CD4-positive, alpha-beta T cell (primary cell): ENCODE results near the gene IQCF2. TPM values are rescaled to one million over a fixed set of nuclear protein-coding genes. Genes with fewer than 3 reads are reported as not detected.

Experiments
- ATAC-seq: fragments of 200-7000 bp; cut with Tn5 transposase; one replicate; pipeline ENCODE4 v1.10.0; 2022; ENCODE audit warnings: mild to moderate bottlenecking; ENCODE audit not compliant: poor library complexity
- CTCF ChIA-PET: fragments of 350-600 bp; sonication (Branson Sonifier 250); formaldehyde crosslinking; loops from one replicate; lab custom pipeline; 2021; ENCODE audit warnings: antibody characterized with exemption, inconsistent platforms; lab: Charles Lee
- POLR2A ChIA-PET: fragments of 350-600 bp; sonication (Branson Sonifier 250); formaldehyde crosslinking; loops from one replicate; lab custom pipeline; 2021; ENCODE audit warnings: antibody characterized with exemption, inconsistent platforms; lab: Charles Lee
- DNase-seq, 14 experiments: peaks; one replicate each; pipeline ENCODE4 v3.0.0-alpha.2; 2013 to 2020; ENCODE audit warnings: mixed read lengths in 2 of 14
- H3K27ac ChIP-seq, 2 donors: one replicate each; pipeline versions ENCODE4 v1.5.1 to v1.7.0; 2013; ENCODE audit warnings: low read length in 2 of 2, low read depth in 1 of 2, mild to moderate bottlenecking in 1 of 2
- H3K27me3 ChIP-seq, 2 experiments: 1 replicate in 1 of 2; 2 replicates in 1 of 2; pipeline versions ENCODE4 v1.6.1 to v1.7.0; 2013; ENCODE audit warnings: low read length in 2 of 2, control low read depth in 1 of 2, mild to moderate bottlenecking in 1 of 2, moderate library complexity in 1 of 2; ENCODE audit not compliant: insufficient read depth in 2 of 2, control insufficient read depth in 1 of 2
- H3K36me3 ChIP-seq: one replicate; pipeline ENCODE4 v1.6.1; 2013; ENCODE audit warnings: low read length, control low read depth; ENCODE audit not compliant: insufficient read depth
- H3K4me1 ChIP-seq: one replicate; pipeline ENCODE4 v1.6.1; 2013; ENCODE audit warnings: low read length, control low read depth; ENCODE audit not compliant: insufficient read depth
- H3K4me3 ChIP-seq: one replicate; pipeline ENCODE4 v1.5.1; 2013; ENCODE audit warnings: mild to moderate bottlenecking, low read length, moderate library complexity
- H3K9me3 ChIP-seq, 2 experiments: 1 replicate in 1 of 2; 2 replicates in 1 of 2; pipeline versions ENCODE4 v1.6.1 to v1.7.0; 2013; ENCODE audit warnings: low read length in 2 of 2, mild to moderate bottlenecking in 2 of 2, control low read depth in 1 of 2, moderate library complexity in 1 of 2; ENCODE audit not compliant: control insufficient read depth in 1 of 2, insufficient read depth in 1 of 2
- H3K27ac Mint-ChIP-seq: one replicate; pipeline ENCODE4 v1.8.0; 2020; ENCODE audit warnings: mixed read lengths
- H3K27me3 Mint-ChIP-seq: one replicate; pipeline ENCODE4 v1.8.0; 2021; ENCODE audit warnings: mixed read lengths
- H3K36me3 Mint-ChIP-seq: one replicate; pipeline ENCODE4 v1.8.0; 2021; ENCODE audit warnings: low read depth, mixed read lengths
- H3K4me1 Mint-ChIP-seq: one replicate; pipeline ENCODE4 v1.8.0; 2021; ENCODE audit warnings: low read depth, mixed read lengths
- H3K4me3 Mint-ChIP-seq: one replicate; pipeline ENCODE4 v1.8.0; 2020; ENCODE audit warnings: mild to moderate bottlenecking, mixed read lengths
- H3K9me3 Mint-ChIP-seq: one replicate; pipeline ENCODE4 v1.8.0; 2020; ENCODE audit warnings: mixed read lengths
- intact Hi-C, 2 experiments: fragments of 100-400 bp; cut with DNase I in 1 of 2; cut with micrococcal nuclease in 1 of 2; formaldehyde crosslinking; loops; one replicate each; pipeline versions ENCODE4 v1.15.1 to v1.9.0; 2023 to 2025; cut with DNase I, micrococcal nuclease
- total RNA-seq, 174 experiments: library from RNA in 2 of 174; stranded (reverse) in 2 of 174; gene quantifications; one replicate each; pipeline ENCODE4 v1.2.3 and lab custom pipeline; 2021 to 2026
- TF ChIP-seq, protein P1 (sequence below): fragments of 200-600 bp; IDR thresholded peaks from one replicate; pipeline ENCODE4 v1.8.0; 2022; ENCODE audit warnings: antibody characterized with exemption, mild to moderate bottlenecking

The IQCF2 gene
- total RNA-seq, 2 experiments from 2014 or later = not detected

DNA sequence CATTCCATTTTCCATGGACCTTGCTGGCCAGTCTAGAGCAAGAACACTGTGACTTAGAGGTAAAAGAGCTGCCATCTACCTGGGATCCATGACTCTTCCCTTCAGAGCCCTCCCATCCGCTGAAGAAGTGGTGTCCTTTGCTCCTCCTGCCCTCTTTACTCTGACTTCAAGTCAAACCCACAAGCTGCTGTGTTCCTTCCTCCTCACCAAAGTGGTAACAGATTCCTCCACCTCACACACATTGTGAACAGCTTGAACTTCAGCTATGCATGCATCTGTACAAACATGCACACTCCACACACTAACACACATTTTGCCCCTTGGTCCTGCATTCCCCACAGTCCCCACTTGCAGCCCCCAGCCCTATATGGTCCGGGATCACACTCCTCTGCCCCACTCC lies 13.0 kb downstream of the IQCF2 start:
- no peaks in the 10 kb centered on the region for H3K4me1 Mint-ChIP-seq
- H3K27ac ChIP-seq = no peak overlapping the region
- H3K9me3 Mint-ChIP-seq = no peaks in the 10 kb centered on the region
- ChIA-PET POLR2A (no interaction called here), CTCF (no interaction called here)
- no peaks in the 10 kb centered on the region for H3K36me3 Mint-ChIP-seq
- DNase-seq = no peak
- intact Hi-C loops = no loop called here
- H3K4me3 ChIP-seq = no peak overlapping the region
- TF ChIP-seq, protein P1, sequence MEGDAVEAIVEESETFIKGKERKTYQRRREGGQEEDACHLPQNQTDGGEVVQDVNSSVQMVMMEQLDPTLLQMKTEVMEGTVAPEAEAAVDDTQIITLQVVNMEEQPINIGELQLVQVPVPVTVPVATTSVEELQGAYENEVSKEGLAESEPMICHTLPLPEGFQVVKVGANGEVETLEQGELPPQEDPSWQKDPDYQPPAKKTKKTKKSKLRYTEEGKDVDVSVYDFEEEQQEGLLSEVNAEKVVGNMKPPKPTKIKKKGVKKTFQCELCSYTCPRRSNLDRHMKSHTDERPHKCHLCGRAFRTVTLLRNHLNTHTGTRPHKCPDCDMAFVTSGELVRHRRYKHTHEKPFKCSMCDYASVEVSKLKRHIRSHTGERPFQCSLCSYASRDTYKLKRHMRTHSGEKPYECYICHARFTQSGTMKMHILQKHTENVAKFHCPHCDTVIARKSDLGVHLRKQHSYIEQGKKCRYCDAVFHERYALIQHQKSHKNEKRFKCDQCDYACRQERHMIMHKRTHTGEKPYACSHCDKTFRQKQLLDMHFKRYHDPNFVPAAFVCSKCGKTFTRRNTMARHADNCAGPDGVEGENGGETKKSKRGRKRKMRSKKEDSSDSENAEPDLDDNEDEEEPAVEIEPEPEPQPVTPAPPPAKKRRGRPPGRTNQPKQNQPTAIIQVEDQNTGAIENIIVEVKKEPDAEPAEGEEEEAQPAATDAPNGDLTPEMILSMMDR = no peak
- ATAC-seq = no peak
- H3K27me3 Mint-ChIP-seq = peaks cover 24% of the 10 kb centered on the region
- no peak overlapping the region for H3K4me3 Mint-ChIP-seq
- H3K27ac Mint-ChIP-seq = no peak overlapping the region
- H3K27me3 ChIP-seq = peaks cover 2 to 3% of the 10 kb centered on the region in 2 experiments
- H3K9me3 ChIP-seq = no peaks in the 10 kb centered on the region
- H3K4me1 ChIP-seq = no peaks in the 10 kb centered on the region
- H3K36me3 ChIP-seq = no peaks in the 10 kb centered on the region

- Mint-ChIP-seq H3K4me3 (no peak overlapping the region), H3K27ac (no peak overlapping the region), H3K36me3 (no peaks in the 10 kb centered on the region), H3K9me3 (no peaks in the 10 kb centered on the region), H3K4me1 (no peaks in the 10 kb centered on the region), H3K27me3 (peaks cover 21% of the 10 kb centered on the region)
- CTCF ChIA-PET = no interaction called here
- ATAC-seq (no peak), DNase-seq (no peak)
- H3K9me3 ChIP-seq = no peaks in the 10 kb centered on the region
- POLR2A ChIA-PET = no interaction called here
- peaks cover 0 to 2% of the 10 kb centered on the region in 2 experiments for H3K27me3 ChIP-seq
- H3K36me3 ChIP-seq = no peaks in the 10 kb centered on the region
- TF ChIP-seq, protein P1 = no peak
- intact Hi-C loops = no loop called here
- H3K4me3 ChIP-seq = no peak overlapping the region
- H3K27ac ChIP-seq = no peak overlapping the region
- H3K4me1 ChIP-seq = no peaks in the 10 kb centered on the region
Measured at GRCh38 chr3:51874889-51875288, 13.5 kb downstream of the IQCF2 start.

- ATAC-seq = no peak
- Mint-ChIP-seq H3K36me3 (no peaks in the 10 kb centered on the region), H3K9me3 (no peaks in the 10 kb centered on the region), H3K27me3 (peaks cover 24% of the 10 kb centered on the region), H3K4me3 (no peak within 1 kb of the TSS), H3K27ac (no peak within 1 kb of the TSS), H3K4me1 (no peaks in the 10 kb centered on the region)
- peaks cover 0 to 2% of the 10 kb centered on the region in 2 experiments for H3K27me3 ChIP-seq
- intact Hi-C loops = no loop called here
- H3K4me1 ChIP-seq = no peaks in the 10 kb centered on the region
- H3K36me3 ChIP-seq = no peaks in the 10 kb centered on the region
- no peak within 1 kb of the TSS for H3K27ac ChIP-seq
- TF ChIP-seq, protein P1 = no peak
- ChIA-PET CTCF (no interaction called here), POLR2A (no interaction called here)
- no peak within 1 kb of the TSS for H3K4me3 ChIP-seq
- H3K9me3 ChIP-seq = no peaks in the 10 kb centered on the region
- DNase-seq = no peak
Measured at GRCh38 chr3:51875501-51875900, 14.1 kb downstream of the IQCF2 start, which contains the start of gene IQCF5. IQCF5 (minus strand) TSS chr3:51875601; CDS start chr3:51875531, 70 bp downstream.
